ENCODE measurements around the gene ZFAND3.

DNA sequence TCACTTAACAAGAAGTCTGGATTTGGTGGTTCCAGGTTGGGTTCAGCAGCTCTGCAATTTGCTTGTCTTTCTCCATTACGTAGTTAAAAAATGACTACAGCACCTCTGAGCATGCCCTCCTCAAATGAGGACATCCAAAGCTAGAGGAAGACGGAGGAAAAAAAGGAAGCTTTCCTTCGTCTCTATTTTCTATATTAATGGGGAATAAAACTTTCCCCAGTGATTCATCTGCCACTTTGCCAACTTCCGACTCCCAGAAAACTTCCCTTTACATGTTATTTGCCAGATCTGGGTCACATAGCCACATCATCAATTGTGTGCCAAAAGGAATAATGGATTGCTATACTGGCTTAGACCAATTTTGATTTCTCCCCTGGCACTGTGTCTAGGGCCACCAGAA is 69.5 kb downstream of the ZFAND3 start:
- TF ChIP-seq, protein P1, sequence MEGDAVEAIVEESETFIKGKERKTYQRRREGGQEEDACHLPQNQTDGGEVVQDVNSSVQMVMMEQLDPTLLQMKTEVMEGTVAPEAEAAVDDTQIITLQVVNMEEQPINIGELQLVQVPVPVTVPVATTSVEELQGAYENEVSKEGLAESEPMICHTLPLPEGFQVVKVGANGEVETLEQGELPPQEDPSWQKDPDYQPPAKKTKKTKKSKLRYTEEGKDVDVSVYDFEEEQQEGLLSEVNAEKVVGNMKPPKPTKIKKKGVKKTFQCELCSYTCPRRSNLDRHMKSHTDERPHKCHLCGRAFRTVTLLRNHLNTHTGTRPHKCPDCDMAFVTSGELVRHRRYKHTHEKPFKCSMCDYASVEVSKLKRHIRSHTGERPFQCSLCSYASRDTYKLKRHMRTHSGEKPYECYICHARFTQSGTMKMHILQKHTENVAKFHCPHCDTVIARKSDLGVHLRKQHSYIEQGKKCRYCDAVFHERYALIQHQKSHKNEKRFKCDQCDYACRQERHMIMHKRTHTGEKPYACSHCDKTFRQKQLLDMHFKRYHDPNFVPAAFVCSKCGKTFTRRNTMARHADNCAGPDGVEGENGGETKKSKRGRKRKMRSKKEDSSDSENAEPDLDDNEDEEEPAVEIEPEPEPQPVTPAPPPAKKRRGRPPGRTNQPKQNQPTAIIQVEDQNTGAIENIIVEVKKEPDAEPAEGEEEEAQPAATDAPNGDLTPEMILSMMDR (IDR thresholded peaks at IDR 0.05) = no peak
- no peak for TF ChIP-seq POLR2A (IDR thresholded peaks at IDR 0.05)

Measured in testis (tissue), 2 donors.